IPS-NIHi7 (cell line): Measurements from ENCODE around the gene ANO7.

Experiments used
- DNase-seq: peaks from one replicate; pipeline ENCODE4 v3.0.0; 2012; ENCODE audit warnings: mixed read lengths; ENCODE audit errors: extremely low spot score

The ANO7 gene

GRCh38 chr2:241156971-241157441 lies 31.5 kb upstream of the ANO7 start:
- peak; percentile 37 for DNase-seq

- DNase-seq: no peak
These were observed 30.5 kb upstream of the ANO7 start for GRCh38 chr2:241157841-241158545.

GRCh38 chr2:241158546-241158900 lies 30.0 kb upstream of the ANO7 start:
- DNase-seq: no peak

GRCh38 chr2:241159116-241159515 lies 29.4 kb upstream of the ANO7 start:
- DNase-seq: no peak

GRCh38 chr2:241160318-241160717 lies 28.2 kb upstream of the ANO7 start:
- DNase-seq: no peak

GRCh38 chr2:241161646-241162281 lies 26.7 kb upstream of the ANO7 start:
- no peak for DNase-seq

DNA sequence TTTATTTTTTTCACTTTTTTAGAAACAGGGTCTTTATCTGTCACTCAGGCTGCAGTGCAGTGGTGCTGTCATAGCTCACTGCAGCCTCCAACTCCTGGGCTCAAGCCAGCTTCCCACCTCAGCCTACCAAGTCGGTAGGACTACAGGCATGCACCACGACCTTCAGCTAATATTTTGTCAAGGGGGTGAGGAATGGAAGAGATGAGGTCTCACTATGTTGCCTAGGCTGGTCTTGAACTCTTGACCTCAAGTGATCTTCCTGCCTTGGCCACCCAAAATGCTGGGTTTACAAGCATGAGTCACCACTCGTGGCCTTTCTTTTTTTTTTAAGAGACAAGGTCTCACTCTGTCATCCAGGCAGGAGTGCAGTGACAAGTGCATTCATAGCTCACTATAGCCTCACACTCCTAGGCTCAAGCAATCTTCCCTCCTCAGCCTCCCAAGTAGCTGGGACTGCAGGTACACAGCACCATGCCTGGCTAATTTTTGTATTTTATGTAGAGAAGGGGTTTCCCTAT lies 24.8 kb upstream of the ANO7 start:
- DNase-seq: no peak

DNA sequence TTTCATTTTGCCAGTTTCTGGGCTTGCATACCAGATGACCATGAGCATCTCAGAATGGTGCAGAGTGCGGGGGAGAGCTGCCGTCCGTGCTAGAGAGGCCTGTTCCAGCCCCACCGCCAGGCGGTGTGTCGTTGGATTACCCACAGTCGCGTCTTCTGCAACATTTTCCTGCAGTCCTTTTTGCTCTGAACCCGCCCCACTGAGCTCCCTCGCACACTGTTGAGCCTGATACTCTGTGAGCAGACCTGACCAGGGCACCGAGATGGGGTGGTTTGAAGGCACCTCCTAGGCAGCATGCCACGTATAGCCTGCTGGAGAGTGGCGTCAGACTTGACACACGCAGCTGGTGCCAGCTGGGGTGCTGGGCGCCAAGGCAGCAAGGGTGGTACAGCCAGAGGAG lies 20.1 kb upstream of the ANO7 start:
- DNase-seq: no peak

DNA sequence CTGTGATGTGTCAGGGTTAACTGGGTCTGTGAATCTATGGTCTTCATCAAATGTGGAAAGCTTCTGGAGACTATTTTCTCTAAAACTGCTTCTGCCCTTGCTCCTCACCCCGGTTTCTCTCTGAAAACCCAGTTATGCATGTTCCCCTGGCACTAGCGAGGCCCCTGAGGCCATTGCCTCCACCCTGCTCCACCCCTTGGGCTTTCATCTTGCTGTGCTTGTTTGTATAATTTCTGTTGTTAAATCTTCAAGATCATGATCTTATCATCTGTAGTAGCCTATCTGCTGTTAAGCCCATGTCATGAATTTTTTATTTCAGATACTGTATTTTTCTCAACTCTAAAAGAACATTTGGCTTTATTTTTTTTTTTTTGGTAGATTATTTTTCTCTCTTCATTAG lies 14.9 kb upstream of the ANO7 start:
- DNase-seq: no peak

- DNase-seq: no peak
These were observed 10.7 kb upstream of the ANO7 start for GRCh38 chr2:241177526-241178334.

GRCh38 chr2:241178961-241179360 lies 9.5 kb upstream of the ANO7 start:
- no peak for DNase-seq

DNA sequence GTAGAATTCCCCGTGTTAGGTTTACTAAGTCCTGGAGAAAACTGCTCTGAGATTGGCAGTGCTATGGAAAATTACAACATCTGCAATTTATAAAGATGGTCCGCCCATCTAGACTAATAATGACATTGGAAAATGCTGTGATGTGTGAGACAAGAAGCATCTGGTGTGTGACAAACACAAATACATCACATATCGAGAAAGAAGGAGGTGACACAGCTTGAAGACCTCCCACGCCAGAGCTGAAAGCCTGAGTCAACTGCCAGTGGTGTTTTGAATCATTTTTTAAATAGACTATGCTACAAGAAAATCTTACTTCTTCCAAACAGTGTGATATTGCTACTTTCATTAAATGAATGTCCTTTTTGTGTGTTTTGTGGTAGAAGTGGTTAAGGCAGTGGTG lies 8.6 kb upstream of the ANO7 start:
- DNase-seq: no peak

DNA sequence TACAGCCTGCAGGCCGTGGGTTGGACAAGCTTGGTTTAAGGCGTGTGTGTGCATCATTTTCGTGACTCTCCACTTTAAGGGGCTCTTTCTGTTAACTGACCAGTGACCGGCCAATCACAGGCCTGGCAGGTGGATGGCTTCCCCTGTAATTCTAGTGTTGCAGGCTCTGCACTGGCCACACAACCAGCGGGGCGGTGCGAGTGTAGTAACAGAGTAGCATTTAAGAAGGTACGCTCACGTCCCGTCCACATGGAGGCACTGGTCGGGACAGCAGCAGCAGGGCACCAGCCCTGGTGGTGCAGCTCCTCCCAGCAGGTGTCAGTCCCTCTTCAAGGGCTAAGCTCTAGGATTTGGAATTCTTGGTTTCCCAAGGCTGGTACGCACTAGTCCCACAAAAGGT lies 8.0 kb upstream of the ANO7 start:
- peak; percentile 90 for DNase-seq

DNA sequence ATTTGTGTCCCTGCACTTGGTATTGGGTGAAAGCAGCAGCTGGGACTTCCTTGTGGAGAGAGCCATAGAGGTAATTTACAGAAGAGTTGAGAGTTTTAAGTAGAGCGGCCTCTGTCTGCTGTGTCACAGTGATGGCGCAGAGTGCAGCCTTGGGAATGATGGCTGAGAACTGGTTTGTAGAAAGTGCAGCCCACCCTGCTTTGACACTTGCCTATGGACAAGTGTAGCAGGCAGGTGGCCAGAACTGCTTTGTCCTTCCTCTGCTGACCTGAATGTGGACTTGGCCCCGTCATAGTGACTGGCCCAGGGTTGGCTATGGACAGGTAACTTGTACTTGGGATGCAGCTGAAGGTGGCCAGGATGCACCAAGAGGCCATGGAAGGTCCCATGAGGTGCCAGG lies 6.4 kb upstream of the ANO7 start:
- DNase-seq: no peak

- DNase-seq: no peak
These were observed 5.8 kb upstream of the ANO7 start for GRCh38 chr2:241182531-241183133.

- DNase-seq: no peak
These were observed 5.3 kb upstream of the ANO7 start for GRCh38 chr2:241183221-241183620.

DNA sequence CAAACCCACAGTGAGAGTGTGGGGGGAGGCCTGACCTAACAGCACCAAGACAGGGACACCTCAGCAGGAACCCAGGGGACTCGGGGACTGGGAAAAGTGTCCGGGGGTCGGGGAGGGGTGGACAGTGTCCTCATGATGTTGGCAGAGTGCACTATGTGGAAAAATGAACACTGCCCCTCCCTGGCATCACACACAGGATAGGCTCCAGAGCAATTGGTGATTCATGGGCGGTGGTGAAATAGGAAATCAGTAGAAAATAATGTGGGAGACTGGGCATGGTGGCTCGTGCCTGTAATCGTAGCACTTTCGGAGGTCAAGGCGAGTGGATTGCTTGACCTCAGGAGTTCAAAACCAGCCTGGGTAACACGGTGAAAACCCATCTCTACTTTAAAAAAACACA lies 3.6 kb upstream of the ANO7 start:
- DNase-seq: no peak

DNA sequence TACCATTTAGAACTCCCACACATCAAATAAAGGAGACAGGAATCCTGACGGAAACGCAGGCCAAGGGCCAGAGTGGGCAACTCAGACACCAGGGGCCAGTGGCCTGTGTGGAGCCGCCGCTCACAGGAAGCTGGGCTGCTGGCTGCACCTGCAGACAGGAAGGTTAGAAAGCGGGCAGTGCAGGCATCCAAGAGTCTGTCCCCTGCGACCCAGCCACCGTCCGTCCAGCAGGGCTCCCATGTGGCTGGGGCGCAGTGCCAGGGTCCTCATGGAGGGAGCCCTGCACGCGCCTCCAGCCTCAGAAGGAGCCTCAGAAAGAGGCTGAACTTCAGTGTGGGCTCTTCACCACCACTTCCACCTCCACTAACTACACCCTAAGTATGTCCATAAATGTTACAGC lies 2.5 kb upstream of the ANO7 start:
- no peak for DNase-seq

DNA sequence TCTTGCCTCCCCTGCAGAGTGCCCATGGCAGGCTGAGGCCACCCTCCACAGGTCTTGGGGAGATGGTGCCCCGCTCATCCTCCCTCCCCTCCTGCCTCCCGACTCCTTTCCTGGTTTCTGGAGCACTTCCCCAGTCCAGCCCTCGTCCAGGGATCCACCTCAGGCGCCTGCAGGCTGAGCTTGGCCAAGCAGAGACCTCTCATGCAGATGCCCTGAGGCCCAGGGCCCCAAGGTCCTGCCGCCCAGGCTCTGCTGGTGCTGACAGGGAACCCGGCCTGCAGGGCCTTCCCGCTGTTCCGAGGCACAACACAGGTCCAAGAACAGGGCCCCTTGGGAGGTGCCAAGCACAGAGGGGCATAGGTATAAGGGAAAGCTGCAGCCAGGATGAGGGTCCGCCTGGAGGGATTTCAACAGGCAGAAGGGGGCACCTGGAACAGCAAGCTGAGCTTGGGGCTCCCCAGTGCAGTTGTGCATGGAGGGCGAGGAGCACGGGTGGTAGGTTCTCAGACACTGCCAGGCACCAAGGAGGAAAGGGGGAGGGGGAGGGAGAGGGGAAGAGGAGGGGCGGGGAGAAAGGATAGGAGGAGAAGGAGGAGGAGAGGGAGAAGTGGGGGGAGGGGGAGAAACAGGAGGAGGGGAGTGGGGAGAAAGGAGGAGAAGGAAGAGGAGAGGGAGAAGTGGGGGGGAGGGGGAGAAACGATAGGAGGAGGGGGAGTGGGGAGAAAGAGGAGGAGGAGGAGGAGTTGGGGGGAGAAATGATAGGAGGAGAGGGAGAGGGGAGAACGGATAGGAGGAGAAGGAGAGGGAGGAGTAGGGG lies 1.2 kb upstream of the ANO7 start:
- DNase-seq: no peak

DNA sequence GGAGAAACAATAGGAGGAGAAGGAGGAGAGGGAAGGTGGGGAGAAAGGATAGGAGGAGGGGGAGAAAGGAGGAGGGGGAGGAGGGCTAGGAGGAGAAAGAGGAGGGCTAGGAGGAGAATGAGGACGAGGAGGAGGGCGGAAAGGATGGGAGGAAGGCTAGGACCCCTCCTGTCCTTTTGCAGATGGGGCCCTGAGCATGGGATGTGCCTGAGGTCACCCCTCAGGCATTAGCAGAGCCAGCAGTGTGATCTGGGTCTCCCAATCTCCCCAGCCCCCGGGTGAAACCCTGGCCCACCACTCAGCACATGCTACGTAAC lies 601 bp upstream of the ANO7 start:
- DNase-seq: no peak

- DNase-seq: no peak
These were observed 797 bp downstream of the ANO7 start for GRCh38 chr2:241189093-241189855.
